CD4-positive, alpha-beta memory T cell (primary cell): ENCODE results near the gene WDR90. TPM values are rescaled to one million over a fixed set of nuclear protein-coding genes. Genes with fewer than 3 reads are reported as not detected.

Source experiments
- CTCF ChIA-PET: fragments of 350-600 bp; sonication (Branson Sonifier 250); formaldehyde crosslinking; loops from one replicate; lab custom pipeline; 2021; ENCODE audit warnings: inconsistent platforms; ENCODE audit not compliant: partially characterized antibody; lab: Charles Lee
- POLR2A ChIA-PET: fragments of 350-600 bp; sonication (Branson Sonifier 250); formaldehyde crosslinking; loops from one replicate; lab custom pipeline; 2021; ENCODE audit not compliant: partially characterized antibody; lab: Charles Lee
- DNase-seq, 5 donors: peaks; one replicate each; pipeline versions ENCODE4 v3.0.0 to v3.0.0-alpha.2; 2020 to 2022; ENCODE audit warnings: mixed read lengths in 1 of 5
- H3K27ac ChIP-seq: one replicate; pipeline ENCODE4 v1.7.0; 2013; ENCODE audit warnings: low read depth, low read length
- H3K27me3 ChIP-seq: 2 replicates; pipeline ENCODE4 v1.7.0; 2013; ENCODE audit warnings: mild to moderate bottlenecking, low read length, moderate library complexity; ENCODE audit not compliant: insufficient read depth
- H3K36me3 ChIP-seq: 2 replicates; pipeline ENCODE4 v1.7.0; 2013; ENCODE audit warnings: mild to moderate bottlenecking, low read length, moderate library complexity; ENCODE audit not compliant: insufficient read depth
- H3K4me1 ChIP-seq: 2 replicates; pipeline ENCODE4 v1.7.0; 2013; ENCODE audit warnings: mild to moderate bottlenecking, low read length, moderate library complexity; ENCODE audit not compliant: insufficient read depth
- H3K4me3 ChIP-seq, 2 donors: one replicate each; pipeline ENCODE4 v1.7.0; 2013; ENCODE audit warnings: low read length in 2 of 2, mild to moderate bottlenecking in 1 of 2
- H3K9me3 ChIP-seq, 2 donors: one replicate each; pipeline ENCODE4 v1.7.0; 2013; ENCODE audit warnings: low read length in 2 of 2, control low read depth in 1 of 2; ENCODE audit not compliant: control insufficient read depth in 1 of 2
- H3K27ac Mint-ChIP-seq, 7 donors: one replicate each; pipeline ENCODE4 v1.8.0; 2020 to 2021; ENCODE audit warnings: mixed read lengths in 7 of 7, mild to moderate bottlenecking in 6 of 7, inconsistent platforms in 3 of 7, moderate library complexity in 3 of 7
- H3K27me3 Mint-ChIP-seq, 2 donors: one replicate each; pipeline ENCODE4 v1.8.0; 2020 to 2021; ENCODE audit warnings: mixed read lengths in 2 of 2
- H3K36me3 Mint-ChIP-seq, 2 donors: one replicate each; pipeline ENCODE4 v1.8.0; 2020 to 2021; ENCODE audit warnings: mixed read lengths in 2 of 2, inconsistent platforms in 1 of 2, mild to moderate bottlenecking in 1 of 2
- H3K4me1 Mint-ChIP-seq, 4 donors: one replicate each; pipeline ENCODE4 v1.8.0; 2020 to 2021; ENCODE audit warnings: mixed read lengths in 4 of 4, mild to moderate bottlenecking in 1 of 4
- H3K4me3 Mint-ChIP-seq, 8 donors: one replicate each; pipeline ENCODE4 v1.8.0; 2020 to 2021; ENCODE audit warnings: mixed read lengths in 8 of 8, mild to moderate bottlenecking in 7 of 8, moderate library complexity in 6 of 8, inconsistent platforms in 3 of 8
- H3K9me3 Mint-ChIP-seq, 8 donors: one replicate each; pipeline ENCODE4 v1.8.0; 2020 to 2021; ENCODE audit warnings: mixed read lengths in 8 of 8, mild to moderate bottlenecking in 5 of 8, inconsistent platforms in 3 of 8, moderate library complexity in 1 of 8
- intact Hi-C: fragments of 100-400 bp; cut with micrococcal nuclease; formaldehyde crosslinking; loops from one replicate; pipeline ENCODE4 v1.15.1; 2023
- polyA plus RNA-seq, 2 donors: library from polyadenylated mRNA; unstranded; fragments of 300-500 nt; fragmentation: Illumina TruSeq; gene quantifications; one replicate each; pipeline ENCODE4 v1.2.3, GENCODE V29; 2021
- total RNA-seq, 2 experiments: library from RNA; stranded (reverse); gene quantifications; one replicate each; pipeline ENCODE4 v1.2.3, GENCODE V29; 2021

The WDR90 gene
- total and polyA plus RNA-seq, 4 experiments from 2014 or later: 0.96 to 19.7 (median 9.9) TPM

DNA sequence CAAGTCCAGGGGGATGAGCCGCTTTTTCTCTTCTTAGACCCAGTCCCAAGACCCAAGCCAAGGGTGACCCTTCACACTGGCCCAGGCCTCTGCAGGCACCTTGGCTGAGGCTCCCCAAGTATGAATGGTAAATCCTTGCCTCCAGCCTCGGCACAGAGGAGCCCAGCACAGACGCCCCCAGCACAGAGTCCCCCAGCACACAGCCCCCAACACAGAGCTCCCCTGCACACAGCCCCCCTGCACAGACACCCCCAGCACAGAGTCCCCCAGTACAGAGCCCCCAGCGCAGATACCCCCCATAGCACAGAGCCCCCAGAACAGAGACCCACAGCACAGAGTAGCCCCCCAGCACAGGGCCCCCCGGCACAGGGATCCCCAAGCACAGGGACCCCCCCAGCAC lies 8.6 kb upstream of the WDR90 start:
- ChIA-PET CTCF (no interaction called here), POLR2A (no interaction called here)
- H3K9me3 ChIP-seq: no peaks in the 10 kb centered on the region
- Mint-ChIP-seq H3K9me3 (peaks cover 0 to 7% (median 0%) of the 10 kb centered on the region in 8 donors), H3K4me1 (peaks cover 0 to 28% (median 5%) of the 10 kb centered on the region in 4 donors), H3K4me3 (peak overlapping the region; percentile 43 to 64 (median 54)), H3K36me3 (peaks cover 0 to 7% of the 10 kb centered on the region in 2 donors), H3K27ac (peak overlapping the region in 2 of 7 donors; percentile 35 to 42), H3K27me3 (peaks cover 0 to 3% of the 10 kb centered on the region in 2 donors)
- no peak for DNase-seq
- no peak overlapping the region for H3K27ac ChIP-seq
- no peaks in the 10 kb centered on the region for H3K36me3 ChIP-seq
- no peak overlapping the region for H3K4me3 ChIP-seq
- no peaks in the 10 kb centered on the region for H3K27me3 ChIP-seq
- intact Hi-C loops: no loop called here
- H3K4me1 ChIP-seq: peaks cover 22% of the 10 kb centered on the region

DNA sequence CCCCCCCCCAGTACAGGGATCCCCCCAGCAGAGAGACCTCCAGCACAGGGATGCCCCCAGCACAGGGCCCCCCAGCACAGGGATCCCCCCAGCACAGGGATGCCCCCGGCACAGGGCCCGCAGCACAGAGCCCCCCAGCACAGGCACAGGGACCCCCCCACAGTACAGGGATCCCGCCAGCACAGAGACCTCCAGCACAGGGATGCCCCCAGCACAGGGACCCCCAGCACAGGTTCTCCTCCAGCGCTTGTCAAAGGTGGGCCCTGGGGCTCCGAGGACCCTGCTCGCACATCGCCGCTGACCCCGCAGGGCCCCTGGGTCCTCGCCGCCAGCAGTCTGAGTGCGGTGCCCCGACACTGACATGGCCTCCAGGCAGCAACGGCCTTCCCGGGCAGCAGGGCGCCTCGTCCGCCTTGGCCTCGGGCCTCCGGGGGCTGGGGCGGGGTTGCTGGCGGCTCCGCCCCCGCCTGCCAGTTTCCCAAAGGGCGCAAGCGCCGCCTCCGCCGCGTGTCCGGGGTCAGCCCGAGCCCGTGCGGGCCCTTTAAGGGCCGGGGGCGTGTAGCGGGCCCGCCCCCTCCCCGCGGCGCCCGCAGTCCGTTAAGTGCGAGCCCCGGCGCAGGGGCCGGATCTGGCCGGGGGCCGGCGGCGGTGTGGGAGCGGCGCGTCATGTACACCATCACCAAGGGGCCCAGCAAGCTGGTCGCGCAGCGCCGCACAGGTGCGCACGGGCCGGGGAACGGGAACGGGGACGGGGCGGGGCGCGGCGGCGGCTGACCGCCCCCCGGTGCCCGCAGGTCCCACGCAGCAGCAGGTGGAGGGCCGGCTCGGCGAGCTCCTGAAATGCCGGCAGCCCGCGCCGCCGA lies 7.6 kb upstream of the WDR90 start, which contains the start of gene MCRIP2:
TSS of gene MCRIP2 (plus strand) at position 503 of the 863 bp plus-strand sequence. CDS start at position 667, 164 bp downstream.
- intact Hi-C loops: no loop called here
- H3K27ac ChIP-seq: peak within 1 kb of the TSS; percentile 37
- H3K4me1 Mint-ChIP-seq: peaks cover 0 to 28% (median 4%) of the 10 kb centered on the region in 4 donors
- no peaks in the 10 kb centered on the region for H3K36me3 ChIP-seq
- peaks cover 0 to 3% of the 10 kb centered on the region in 2 donors for H3K27me3 Mint-ChIP-seq
- peak within 1 kb of the TSS in 4 of 7 donors; percentile 32 to 70 (median 38) for H3K27ac Mint-ChIP-seq
- peak within 1 kb of the TSS; percentile 17 to 45 for H3K4me3 ChIP-seq
- H3K9me3 ChIP-seq: no peaks in the 10 kb centered on the region
- POLR2A ChIA-PET: interaction anchor here (0.7 to 1.6 kb wide), 4 partner anchors 27 to 54 kb away, joined by 4 to 6 read pairs (median 6); partner anchors contain the start of genes RHBDL1, RHOT2 and STUB1
- H3K4me1 ChIP-seq: peaks cover 22% of the 10 kb centered on the region
- CTCF ChIA-PET: interaction anchor here (0.8 kb wide), 1 partner anchor 27 kb away, joined by 3 read pairs; the partner anchor contains the start of gene RHOT2
- H3K27me3 ChIP-seq: no peaks in the 10 kb centered on the region
- H3K36me3 Mint-ChIP-seq: peaks cover 0 to 3% of the 10 kb centered on the region in 2 donors
- H3K4me3 Mint-ChIP-seq: peak within 1 kb of the TSS; percentile 54 to 71 (median 66)
- peaks cover 0 to 3% (median 0%) of the 10 kb centered on the region in 8 donors for H3K9me3 Mint-ChIP-seq
- DNase-seq: peak in 4 of 5 donors; percentile 45 to 57 (median 50)

- Mint-ChIP-seq H3K4me1 (peaks cover 0 to 30% (median under 1%) of the 10 kb centered on the region in 4 donors), H3K27ac (peak overlapping the region in 2 of 7 donors; percentile 32 to 70), H3K9me3 (no peaks in the 10 kb centered on the region), H3K27me3 (no peaks in the 10 kb centered on the region), H3K36me3 (no peaks in the 10 kb centered on the region), H3K4me3 (peak overlapping the region; percentile 54 to 71 (median 66))
- H3K4me3 ChIP-seq: peak overlapping the region; percentile 17 to 45
- no peaks in the 10 kb centered on the region for H3K36me3 ChIP-seq
- peaks cover 20% of the 10 kb centered on the region for H3K4me1 ChIP-seq
- intact Hi-C loops: no loop called here
- POLR2A ChIA-PET: interaction anchor here (0.7 to 1.6 kb wide), 4 partner anchors 26 to 53 kb away, joined by 4 to 6 read pairs (median 6); partner anchors contain the start of genes RHBDL1, RHOT2 and STUB1
- CTCF ChIA-PET: interaction anchor here (0.8 kb wide), 1 partner anchor 26 kb away, joined by 3 read pairs; the partner anchor contains the start of gene RHOT2
- DNase-seq: peak in 3 of 5 donors; percentile 18 to 28 (median 23)
- H3K9me3 ChIP-seq: no peaks in the 10 kb centered on the region
- H3K27ac ChIP-seq: no peak overlapping the region
- H3K27me3 ChIP-seq: no peaks in the 10 kb centered on the region
Observed at GRCh38 chr16:642189-643049, 6.7 kb upstream of the WDR90 start.

DNA sequence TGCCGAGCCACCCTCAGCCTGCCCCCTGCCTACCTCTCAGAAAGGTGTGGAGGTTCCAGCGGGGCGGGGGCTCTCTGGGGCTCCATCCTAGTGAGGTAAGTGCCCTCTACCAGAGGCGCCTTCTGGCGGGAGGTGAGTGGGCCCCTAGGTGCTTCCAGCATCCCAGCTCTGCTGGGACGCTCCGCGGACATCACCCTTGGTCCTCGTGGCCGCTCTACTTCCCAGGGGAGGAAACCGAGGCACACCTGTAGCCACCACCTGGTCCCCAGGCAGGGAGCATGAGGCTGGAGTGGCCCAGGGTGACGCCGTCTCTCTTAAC lies 6.2 kb upstream of the WDR90 start:
- H3K27ac Mint-ChIP-seq: peak overlapping the region in 1 of 7 donors; percentile 32
- Histone ChIP-seq H3K9me3 (no peaks in the 10 kb centered on the region), H3K4me3 (no peak overlapping the region), H3K4me1 (peaks cover 23% of the 10 kb centered on the region), H3K27me3 (no peaks in the 10 kb centered on the region), H3K27ac (no peak overlapping the region), H3K36me3 (no peaks in the 10 kb centered on the region)
- POLR2A ChIA-PET: interaction anchor here (1.1 to 1.6 kb wide), 4 partner anchors 25 to 37 kb away, joined by 3 to 6 read pairs (median 6); partner anchors contain the start of genes RHBDL1, RHOT2 and STUB1
- DNase-seq: no peak
- CTCF ChIA-PET: no interaction called here
- no peaks in the 10 kb centered on the region for H3K9me3 Mint-ChIP-seq
- no peaks in the 10 kb centered on the region for H3K36me3 Mint-ChIP-seq
- peak overlapping the region in 7 of 8 donors; percentile 54 to 67 (median 65) for H3K4me3 Mint-ChIP-seq
- peaks cover 0 to 28% (median 3%) of the 10 kb centered on the region in 4 donors for H3K4me1 Mint-ChIP-seq
- H3K27me3 Mint-ChIP-seq: no peaks in the 10 kb centered on the region
- intact Hi-C loops: no loop called here

- no peak overlapping the region for H3K27ac ChIP-seq
- Mint-ChIP-seq H3K9me3 (no peaks in the 10 kb centered on the region), H3K4me3 (peak overlapping the region in 6 of 8 donors; percentile 30 to 72 (median 58)), H3K36me3 (no peaks in the 10 kb centered on the region), H3K27ac (peak overlapping the region in 1 of 7 donors; percentile 35), H3K4me1 (peaks cover 0 to 34% (median 7%) of the 10 kb centered on the region in 4 donors), H3K27me3 (no peaks in the 10 kb centered on the region)
- no peaks in the 10 kb centered on the region for H3K9me3 ChIP-seq
- intact Hi-C loops: no loop called here
- no peaks in the 10 kb centered on the region for H3K36me3 ChIP-seq
- DNase-seq: no peak
- H3K27me3 ChIP-seq: no peaks in the 10 kb centered on the region
- ChIA-PET POLR2A (no interaction called here), CTCF (no interaction called here)
- H3K4me1 ChIP-seq: peaks cover 30% of the 10 kb centered on the region
- no peak overlapping the region for H3K4me3 ChIP-seq
Observed at GRCh38 chr16:644556-644955, 4.6 kb upstream of the WDR90 start.

DNA sequence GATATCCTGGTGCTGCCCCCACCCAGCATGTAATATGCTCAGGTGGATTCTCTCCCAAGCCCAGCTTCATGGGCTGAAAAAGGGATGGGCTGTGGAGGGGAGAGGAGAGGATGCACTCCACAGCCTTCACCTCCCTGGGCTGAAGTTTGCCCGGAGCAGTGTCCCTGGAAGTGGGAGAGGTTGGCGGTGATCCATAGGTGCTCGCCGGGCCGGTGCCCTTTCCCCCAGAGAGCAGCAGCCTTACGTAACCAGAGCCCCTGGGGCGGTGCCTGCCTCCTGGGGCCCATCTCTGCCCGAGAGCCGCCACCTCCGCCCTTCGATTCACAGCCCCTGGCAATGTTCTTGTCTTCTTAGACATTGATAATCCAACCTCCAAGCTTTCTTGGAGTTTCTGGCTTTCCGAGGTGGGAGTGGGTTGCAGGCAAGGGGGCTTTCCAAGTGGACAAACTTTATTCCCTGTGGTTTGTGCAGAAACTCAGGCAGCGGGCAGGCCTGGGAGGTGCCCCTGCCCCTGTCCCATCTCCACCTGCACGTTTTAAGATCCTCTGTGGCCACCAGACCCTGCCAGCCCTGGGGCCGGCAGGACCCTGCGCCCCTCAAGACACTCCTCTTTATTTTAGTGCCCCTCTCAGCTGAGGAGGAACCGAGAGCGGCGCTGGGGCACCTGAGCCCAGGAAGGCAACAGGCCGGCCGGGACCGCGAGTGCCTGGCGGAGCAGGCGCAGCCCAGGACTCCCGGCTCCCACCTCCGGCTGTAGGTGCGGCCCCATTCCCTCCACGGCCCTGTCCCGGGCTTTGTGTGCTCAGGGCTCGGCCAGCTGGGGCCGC lies 3.1 kb upstream of the WDR90 start:
- Histone ChIP-seq H3K4me3 (no peak overlapping the region), H3K4me1 (peaks cover 29% of the 10 kb centered on the region), H3K36me3 (no peaks in the 10 kb centered on the region), H3K27ac (no peak overlapping the region), H3K27me3 (no peaks in the 10 kb centered on the region), H3K9me3 (no peaks in the 10 kb centered on the region)
- Mint-ChIP-seq H3K4me1 (peaks cover 0 to 40% (median 8%) of the 10 kb centered on the region in 4 donors), H3K36me3 (no peaks in the 10 kb centered on the region), H3K27ac (peak overlapping the region in 1 of 7 donors; percentile 69), H3K27me3 (no peaks in the 10 kb centered on the region), H3K9me3 (no peaks in the 10 kb centered on the region), H3K4me3 (no peak overlapping the region)
- DNase-seq: no peak
- intact Hi-C loops: loop anchor here (5.0 kb wide), 1 partner anchor 141 kb away; the partner anchor contains the start of genes CHTF18 and RPUSD1
- ChIA-PET CTCF (no interaction called here), POLR2A (interaction anchor here (1.3 kb wide), 1 partner anchor 9 kb away, joined by 4 read pairs; the partner anchor contains the start of gene METTL26)
